Measurements from ENCODE around the gene IFNA6. TPM values are rescaled to one million over a fixed set of nuclear protein-coding genes. Genes with fewer than 3 reads are reported as not detected.
"Not testable (repeated sequence)": the region's sequence is repeated elsewhere in the genome, so short reads cannot be mapped to it uniquely, and the experiment has no call there.

Gene IFNA6
- total RNA-seq, 1 experiment from 2014 or later: not detected

GRCh38 chr9:21367957-21368356, 17.3 kb upstream of the IFNA6 start, which contains the start of gene IFNA13:
IFNA13 (minus strand) TSS chr9:21368057; CDS start chr9:21368010, 47 bp downstream.
- H3K4me3 Mint-ChIP-seq (ENCODE audit: low read depth, unreplicated experiment): no peak within 1 kb of the TSS
- no peaks in the 10 kb centered on the region for H3K4me1 Mint-ChIP-seq (ENCODE audit: low read depth, unreplicated experiment)
- BruUV-seq (replicated peaks): no TSS peak
- no peaks in the 10 kb centered on the region for H3K9me3 Mint-ChIP-seq (ENCODE audit: low read depth, unreplicated experiment)
- peaks cover 13% of the 10 kb centered on the region for H3K27me3 Mint-ChIP-seq (ENCODE audit: unreplicated experiment)
- intact Hi-C loops (cut with micrococcal nuclease; ENCODE audit: unreplicated experiment): no loop called here
- H3K27ac Mint-ChIP-seq (ENCODE audit: unreplicated experiment): no peak within 1 kb of the TSS
- no peak for DNase-seq
- CTCF ChIA-PET: no interaction called here
- no peaks in the 10 kb centered on the region for H3K36me3 Mint-ChIP-seq (ENCODE audit: insufficient read depth, unreplicated experiment)
- no peak for TF ChIP-seq CTCF (IDR thresholded peaks at IDR 0.05; ENCODE audit: unreplicated experiment)

GRCh38 chr9:21367169-21367568, 16.5 kb upstream of the IFNA6 start:
- H3K27ac Mint-ChIP-seq (ENCODE audit: unreplicated experiment); BruUV-seq (replicated peaks); H3K4me1 Mint-ChIP-seq (ENCODE audit: low read depth, unreplicated experiment); H3K36me3 Mint-ChIP-seq (ENCODE audit: insufficient read depth, unreplicated experiment); H3K4me3 Mint-ChIP-seq (ENCODE audit: low read depth, unreplicated experiment); CTCF ChIA-PET; DNase-seq; intact Hi-C loops (cut with micrococcal nuclease; ENCODE audit: unreplicated experiment); H3K9me3 Mint-ChIP-seq (ENCODE audit: low read depth, unreplicated experiment): not testable (repeated sequence)
- H3K27me3 Mint-ChIP-seq (ENCODE audit: unreplicated experiment): peaks cover 13% of the 10 kb centered on the region

- Mint-ChIP-seq H3K4me1 (ENCODE audit: low read depth, unreplicated experiment) (no peaks in the 10 kb centered on the region), H3K27ac (ENCODE audit: unreplicated experiment) (no peak overlapping the region), H3K36me3 (ENCODE audit: insufficient read depth, unreplicated experiment) (no peaks in the 10 kb centered on the region), H3K27me3 (ENCODE audit: unreplicated experiment) (peaks cover 13% of the 10 kb centered on the region), H3K9me3 (ENCODE audit: low read depth, unreplicated experiment) (no peaks in the 10 kb centered on the region), H3K4me3 (ENCODE audit: low read depth, unreplicated experiment) (no peak overlapping the region)
- intact Hi-C loops (cut with micrococcal nuclease; ENCODE audit: unreplicated experiment): no loop called here
- BruUV-seq (replicated peaks): no TSS peak
- DNase-seq: no peak
- TF ChIP-seq CTCF (IDR thresholded peaks at IDR 0.05; ENCODE audit: unreplicated experiment): no peak
- CTCF ChIA-PET: no interaction called here
Observed at GRCh38 chr9:21362287-21362686, 11.6 kb upstream of the IFNA6 start.

GRCh38 chr9:21357479-21358460, 7.1 kb upstream of the IFNA6 start:
- TF ChIP-seq CTCF (IDR thresholded peaks at IDR 0.05; ENCODE audit: unreplicated experiment): no peak
- Mint-ChIP-seq H3K4me3 (ENCODE audit: low read depth, unreplicated experiment) (no peak overlapping the region), H3K27me3 (ENCODE audit: unreplicated experiment) (no peaks in the 10 kb centered on the region), H3K27ac (ENCODE audit: unreplicated experiment) (no peak overlapping the region), H3K9me3 (ENCODE audit: low read depth, unreplicated experiment) (peaks cover 3% of the 10 kb centered on the region), H3K4me1 (ENCODE audit: low read depth, unreplicated experiment) (no peaks in the 10 kb centered on the region), H3K36me3 (ENCODE audit: insufficient read depth, unreplicated experiment) (no peaks in the 10 kb centered on the region)
- no TSS peak for BruUV-seq (replicated peaks)
- CTCF ChIA-PET: no interaction called here
- intact Hi-C loops (cut with micrococcal nuclease; ENCODE audit: unreplicated experiment): no loop called here
- DNase-seq: no peak
